ENCODE data around the gene WASHC4. TPM values are rescaled to one million over a fixed set of nuclear protein-coding genes. Genes with fewer than 3 reads are reported as not detected.

Gene WASHC4
- total and polyA plus RNA-seq, 2 donors (not counting 3 experiments of a cell fraction or from before 2014, with no cell fraction given): 30.4 to 123 TPM

DNA sequence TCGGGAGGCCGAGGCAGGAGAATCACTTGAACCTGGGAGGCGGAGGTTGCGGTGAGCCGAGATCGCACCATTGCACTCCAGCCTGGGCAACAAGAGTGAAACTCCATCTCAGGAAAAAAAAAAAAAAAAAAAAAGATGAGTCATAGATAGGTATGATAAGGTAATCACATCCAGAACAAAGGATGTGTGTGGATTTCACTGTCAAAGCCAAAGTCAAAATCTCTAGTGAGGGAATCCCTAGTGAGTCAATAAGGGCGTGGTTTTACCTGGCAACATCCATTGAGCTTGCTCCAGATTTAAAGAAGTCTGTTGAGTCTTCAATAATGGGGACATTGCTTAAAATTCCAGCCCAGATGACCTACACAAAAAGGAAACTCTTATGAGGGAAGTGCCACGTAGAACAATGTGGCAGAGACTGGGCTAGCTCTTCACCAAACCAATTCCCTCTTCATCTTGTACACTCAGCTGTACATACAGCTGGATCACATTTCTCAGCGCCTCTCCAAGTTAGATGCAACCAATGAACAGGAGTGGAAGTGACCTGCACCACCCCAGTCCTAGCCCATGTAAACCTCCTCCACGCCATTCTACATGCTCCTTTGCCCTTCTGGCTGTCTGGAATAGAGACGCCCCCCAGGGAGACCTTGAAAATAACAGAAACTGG, 46.7 kb upstream of the WASHC4 start:
- intact Hi-C loops (cut with micrococcal nuclease): no loop called here
- H3K36me3 ChIP-seq (ENCODE audit: control insufficient read depth in 2 of 2, extremely low read depth in 1 of 2, insufficient read depth in 2 of 2, low read length in 2 of 2): no peaks in the 10 kb centered on the region
- TF ChIP-seq EZH2 (IDR thresholded peaks at IDR 0.05; ENCODE audit: borderline replicate concordance, low read depth, low read length, severe bottlenecking): no peak
- TF ChIP-seq FOS (IDR thresholded peaks at IDR 0.05; ENCODE audit: borderline replicate concordance, insufficient read depth, low read length): no peak
- no peak for TF ChIP-seq MYC (IDR thresholded peaks at IDR 0.05; ENCODE audit: low read depth, low read length)
- no TSS peak for BruUV-seq (replicated peaks)
- dilution Hi-C loops (cut with MboI; ENCODE audit: extremely low pct_ligation_motif_present, low sequenced_read_pairs): no loop called here
- CTCF ChIA-PET: interaction anchor here (2.4 kb wide), 2 partner anchors 7 to 679 kb away, joined by 7 to 8 read pairs; no protein-coding TSS in a partner anchor
- no peak for DNase-seq (ENCODE audit: low read depth, low spot score)
- POLR2A ChIA-PET: no interaction called here
- no peaks in the 10 kb centered on the region for H3K9me3 ChIP-seq (replicated peaks; ENCODE audit: control insufficient read depth, insufficient read depth, low read length)
- no peaks in the 10 kb centered on the region for H3K9me1 ChIP-seq (replicated peaks; ENCODE audit: control insufficient read depth, extremely low read depth, insufficient read depth, low read length)
- H3K27me3 ChIP-seq (ENCODE audit: control insufficient read depth in 2 of 2, insufficient read depth in 2 of 2, low read length in 2 of 2): no peaks in the 10 kb centered on the region
- H2AFZ ChIP-seq (ENCODE audit: low read depth, low read length): no peak overlapping the region
- no peak overlapping the region for H3K9ac ChIP-seq (replicated peaks; ENCODE audit: extremely low read depth, insufficient read depth, low read length)
- no peaks in the 10 kb centered on the region for H3K79me2 ChIP-seq (ENCODE audit: control insufficient read depth, insufficient read depth, low read length)
- no peak overlapping the region for H3K4me2 ChIP-seq (ENCODE audit: insufficient read depth, low read length)
- H3K4me3 ChIP-seq (replicated peaks in 1 of 3; ENCODE audit: insufficient read depth in 1 of 3, low read depth in 1 of 3, low read length in 3 of 3): no peak overlapping the region
- no peak for FAIRE-seq
- H3K4me1 ChIP-seq (ENCODE audit: control insufficient read depth, extremely low read depth, insufficient read depth, low read length): no peaks in the 10 kb centered on the region
- H3K27ac ChIP-seq (ENCODE audit: insufficient read depth, low read depth, low read length): no peak overlapping the region
- no peaks in the 10 kb centered on the region for H4K20me1 ChIP-seq (replicated peaks; ENCODE audit: control insufficient read depth, extremely low read depth, insufficient read depth, low read length)

DNA sequence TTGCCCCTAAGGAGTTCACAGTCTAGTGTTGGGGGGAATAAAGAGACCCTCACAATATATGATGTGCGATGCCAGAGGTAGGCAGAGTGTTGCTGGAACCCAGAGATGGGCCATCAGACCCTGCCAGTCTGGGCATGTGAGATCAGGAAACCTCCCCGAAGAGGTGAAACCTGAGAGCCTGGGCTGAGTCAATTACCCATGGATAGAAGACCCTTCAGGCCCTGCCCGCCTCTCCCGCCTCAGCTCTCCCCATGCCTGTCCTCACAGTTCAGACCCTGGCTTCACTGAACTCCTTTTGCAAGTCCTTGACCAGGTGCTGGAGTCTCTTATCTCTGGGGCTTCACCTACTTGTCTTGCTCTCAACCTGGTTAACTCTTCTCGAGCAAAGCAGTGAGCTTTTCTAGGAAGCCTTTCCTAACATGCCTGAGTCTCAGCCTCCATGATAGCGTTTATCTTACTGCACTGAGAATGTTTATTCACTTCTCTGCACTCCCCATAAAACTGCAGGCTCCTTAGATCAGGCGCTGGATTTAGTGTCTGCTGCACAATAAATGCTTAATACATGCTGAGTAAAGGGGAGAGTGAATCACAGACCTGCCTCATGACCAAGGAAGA, 42.9 kb upstream of the WASHC4 start:
- Histone ChIP-seq H3K79me2 (ENCODE audit: control insufficient read depth, insufficient read depth, low read length) (no peaks in the 10 kb centered on the region), H3K9me1 (replicated peaks; ENCODE audit: control insufficient read depth, extremely low read depth, insufficient read depth, low read length) (no peaks in the 10 kb centered on the region), H3K9ac (replicated peaks; ENCODE audit: extremely low read depth, insufficient read depth, low read length) (no peak overlapping the region), H3K4me3 (replicated peaks in 1 of 3; ENCODE audit: insufficient read depth in 1 of 3, low read depth in 1 of 3, low read length in 3 of 3) (no peak overlapping the region), H3K27ac (ENCODE audit: insufficient read depth, low read depth, low read length) (no peak overlapping the region), H3K4me2 (ENCODE audit: insufficient read depth, low read length) (no peak overlapping the region), H3K27me3 (ENCODE audit: control insufficient read depth in 2 of 2, insufficient read depth in 2 of 2, low read length in 2 of 2) (no peaks in the 10 kb centered on the region), H4K20me1 (replicated peaks; ENCODE audit: control insufficient read depth, extremely low read depth, insufficient read depth, low read length) (no peaks in the 10 kb centered on the region), H2AFZ (ENCODE audit: low read depth, low read length) (no peak overlapping the region), H3K36me3 (ENCODE audit: control insufficient read depth in 2 of 2, extremely low read depth in 1 of 2, insufficient read depth in 2 of 2, low read length in 2 of 2) (no peaks in the 10 kb centered on the region), H3K4me1 (ENCODE audit: control insufficient read depth, extremely low read depth, insufficient read depth, low read length) (no peaks in the 10 kb centered on the region), H3K9me3 (replicated peaks; ENCODE audit: control insufficient read depth, insufficient read depth, low read length) (no peaks in the 10 kb centered on the region)
- no peak for TF ChIP-seq JUN (IDR thresholded peaks at IDR 0.05; ENCODE audit: borderline replicate concordance, insufficient read depth, insufficient read length, low read depth)
- TF ChIP-seq, protein P1, sequence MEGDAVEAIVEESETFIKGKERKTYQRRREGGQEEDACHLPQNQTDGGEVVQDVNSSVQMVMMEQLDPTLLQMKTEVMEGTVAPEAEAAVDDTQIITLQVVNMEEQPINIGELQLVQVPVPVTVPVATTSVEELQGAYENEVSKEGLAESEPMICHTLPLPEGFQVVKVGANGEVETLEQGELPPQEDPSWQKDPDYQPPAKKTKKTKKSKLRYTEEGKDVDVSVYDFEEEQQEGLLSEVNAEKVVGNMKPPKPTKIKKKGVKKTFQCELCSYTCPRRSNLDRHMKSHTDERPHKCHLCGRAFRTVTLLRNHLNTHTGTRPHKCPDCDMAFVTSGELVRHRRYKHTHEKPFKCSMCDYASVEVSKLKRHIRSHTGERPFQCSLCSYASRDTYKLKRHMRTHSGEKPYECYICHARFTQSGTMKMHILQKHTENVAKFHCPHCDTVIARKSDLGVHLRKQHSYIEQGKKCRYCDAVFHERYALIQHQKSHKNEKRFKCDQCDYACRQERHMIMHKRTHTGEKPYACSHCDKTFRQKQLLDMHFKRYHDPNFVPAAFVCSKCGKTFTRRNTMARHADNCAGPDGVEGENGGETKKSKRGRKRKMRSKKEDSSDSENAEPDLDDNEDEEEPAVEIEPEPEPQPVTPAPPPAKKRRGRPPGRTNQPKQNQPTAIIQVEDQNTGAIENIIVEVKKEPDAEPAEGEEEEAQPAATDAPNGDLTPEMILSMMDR (IDR thresholded peaks at IDR 0.05; ENCODE audit: extremely low read depth in 1 of 2, insufficient read depth in 1 of 2, low read depth in 1 of 2, low read length in 2 of 2): no peak
- TF ChIP-seq, protein P2, sequence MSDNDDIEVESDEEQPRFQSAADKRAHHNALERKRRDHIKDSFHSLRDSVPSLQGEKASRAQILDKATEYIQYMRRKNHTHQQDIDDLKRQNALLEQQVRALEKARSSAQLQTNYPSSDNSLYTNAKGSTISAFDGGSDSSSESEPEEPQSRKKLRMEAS (IDR thresholded peaks at IDR 0.05; ENCODE audit: insufficient read depth, insufficient read length): no peak
- TF ChIP-seq POLR2AphosphoS5 (IDR thresholded peaks at IDR 0.05; ENCODE audit: insufficient read depth, low read depth, low read length): no peak
- TF ChIP-seq MYC (IDR thresholded peaks at IDR 0.05; ENCODE audit: low read depth, low read length): no peak
- TF ChIP-seq FOS (IDR thresholded peaks at IDR 0.05; ENCODE audit: borderline replicate concordance, insufficient read depth, low read length): no peak
- DNase-seq (ENCODE audit: low read depth, low spot score) (no peak), FAIRE-seq (peak; percentile 37)
- intact Hi-C loops (cut with micrococcal nuclease): no loop called here
- dilution Hi-C loops (cut with MboI; ENCODE audit: extremely low pct_ligation_motif_present, low sequenced_read_pairs): no loop called here
- POLR2A ChIA-PET: no interaction called here
- BruUV-seq (replicated peaks): no TSS peak
- CTCF ChIA-PET: no interaction called here
